A549 (cell line): ENCODE data around the gene RUNDC3A. TPM values are rescaled to one million over a fixed set of nuclear protein-coding genes. Genes with fewer than 3 reads are reported as not detected.

Experiments used
- ATAC-seq, 2 experiments: fragments of 200-7000 bp in 1 of 2; fragments of >200 bp in 1 of 2; cut with Nextera tagmentation in 1 of 2; cut with Tn5 transposase in 1 of 2; 3 replicates each; pipeline versions ENCODE4 v1.8.0 to v1.9.1; 2018 to 2020; ENCODE audit warnings: mild to moderate bottlenecking in 1 of 2, moderate library complexity in 1 of 2
- CTCF ChIA-PET: fragments of 300-600 bp; sonication (Branson Sonifier 250); formaldehyde crosslinking; extraction: SDS; loops from one replicate; lab custom pipeline; 2021; ENCODE audit warnings: antibody characterized with exemption, inconsistent platforms; lab: Yijun Ruan, JAX
- POLR2A ChIA-PET: fragments of 350-600 bp; formaldehyde crosslinking; extraction: SDS; loops from one replicate; lab custom pipeline; 2021; ENCODE audit warnings: antibody characterized with exemption, inconsistent platforms; lab: Yijun Ruan, JAX
- DNase-seq, 2 experiments: peaks; one replicate each; pipeline versions ENCODE4 v3.0.0 to v3.0.0-alpha.2; 2011 to 2016; ENCODE audit warnings: low read depth in 1 of 2, low spot score in 1 of 2
- FAIRE-seq: peaks from 2 replicates; lab custom pipeline; 2011; peaks lifted over from hg19 to GRCh38; lab: Jason Lieb, UNC
- H3K27ac ChIP-seq, 2 experiments: fragments of >200 bp; sonication (Bioruptor Twin); formaldehyde crosslinking; 3 replicates each; pipeline ENCODE4 v1.5.1; 2016 to 2017
- H3K4me1 ChIP-seq: fragments of >200 bp; sonication (Bioruptor Twin); formaldehyde crosslinking; 3 replicates; pipeline ENCODE4 v1.6.1; 2016
- H3K4me2 ChIP-seq: fragments of >200 bp; sonication (Bioruptor Twin); formaldehyde crosslinking; 3 replicates; pipeline ENCODE4 v1.6.1; 2016
- H3K4me3 ChIP-seq: fragments of >200 bp; sonication (Bioruptor Twin); formaldehyde crosslinking; 3 replicates; pipeline ENCODE4 v1.5.1; 2016
- H3K9me3 ChIP-seq: fragments of >200 bp; sonication (Bioruptor Twin); formaldehyde crosslinking; 3 replicates; pipeline ENCODE4 v1.6.1; 2016
- BHLHE40 ChIP-seq: IDR thresholded peaks from 2 replicates; pipeline ENCODE4 v1.6.1; 2012; ENCODE audit warnings: low read depth, low read length, inconsistent platforms
- CBX2 ChIP-seq: fragments of 200-600 bp; sonication (generic); IDR thresholded peaks from 2 replicates; pipeline ENCODE4 v1.6.1; 2016; ENCODE audit warnings: low read depth, mild to moderate bottlenecking, borderline replicate concordance
- CHD2 ChIP-seq: fragments of 150-350 bp; IDR thresholded peaks from 2 replicates; pipeline ENCODE4 v1.6.1; 2014; ENCODE audit warnings: low read length; ENCODE audit not compliant: partially characterized antibody
- CHD4 ChIP-seq: fragments of 200-600 bp; sonication (generic); IDR thresholded peaks from 2 replicates; pipeline ENCODE4 v1.6.1; 2016; ENCODE audit warnings: antibody characterized with exemption, mild to moderate bottlenecking, borderline replicate concordance
- CTCF ChIP-seq: fragments of >200 bp; sonication (Bioruptor Twin); formaldehyde crosslinking; IDR thresholded peaks from 3 replicates; pipeline ENCODE4 v1.5.1; 2016
- EHMT2 ChIP-seq: fragments of 200-600 bp; sonication (generic); IDR thresholded peaks from 2 replicates; pipeline ENCODE4 v1.6.1; 2016; ENCODE audit warnings: antibody characterized with exemption, low read depth, mild to moderate bottlenecking, moderate library complexity
- ELK1 ChIP-seq: fragments of 150-350 bp; IDR thresholded peaks from 2 replicates; pipeline ENCODE4 v1.6.1; 2014; ENCODE audit warnings: low read depth, mild to moderate bottlenecking, low read length
- ESRRA ChIP-seq: fragments of 150-350 bp; IDR thresholded peaks from 2 replicates; pipeline ENCODE4 v1.6.1; 2014; ENCODE audit warnings: mild to moderate bottlenecking, low read length, borderline replicate concordance
- FOSL2 ChIP-seq, 2 experiments: fragments of 450-650 bp in 1 of 2; fragments of >200 bp in 1 of 2; sonication (Bioruptor Twin) in 1 of 2; formaldehyde crosslinking; IDR thresholded peaks; 2 replicates each; pipeline versions ENCODE4 v1.5.0 to v1.6.1; 2016 to 2020; ENCODE audit warnings: mild to moderate bottlenecking in 1 of 2, moderate library complexity in 1 of 2
- GATA3 ChIP-seq: IDR thresholded peaks from 2 replicates; pipeline ENCODE4 v1.6.1; 2012; ENCODE audit warnings: borderline replicate concordance
- HES2 ChIP-seq: fragments of >200 bp; sonication (Bioruptor Twin); formaldehyde crosslinking; IDR thresholded peaks from 2 replicates; pipeline ENCODE4 v1.6.1; 2016
- HOXA7 ChIP-seq: fragments of 250-450 bp; sonication (Bioruptor Pico); IDR thresholded peaks from 2 replicates; pipeline ENCODE4 v1.5.0; 2020; ENCODE audit warnings: mild to moderate bottlenecking, moderate library complexity
- JUN ChIP-seq, 2 experiments: fragments of >200 bp; sonication (Bioruptor Twin); formaldehyde crosslinking; IDR thresholded peaks; 2 replicates in 1 of 2; 3 replicates in 1 of 2; pipeline ENCODE4 v1.6.1; 2016 to 2017
- KDM1A ChIP-seq: fragments of 200-600 bp; sonication (generic); IDR thresholded peaks from 2 replicates; pipeline ENCODE4 v1.6.1; 2016; ENCODE audit warnings: low read depth, mild to moderate bottlenecking
- MAFK ChIP-seq: fragments of 450-650 bp; IDR thresholded peaks from 2 replicates; pipeline ENCODE4 v1.6.1; 2014; ENCODE audit not compliant: partially characterized antibody
- MAZ ChIP-seq: fragments of 150-350 bp; IDR thresholded peaks from 2 replicates; pipeline ENCODE4 v1.6.1; 2014; ENCODE audit warnings: antibody characterized with exemption, low read depth, low read length, borderline replicate concordance
- MYC ChIP-seq: IDR thresholded peaks from 2 replicates; pipeline ENCODE4 v1.6.1; 2012; ENCODE audit warnings: mild to moderate bottlenecking, inconsistent platforms, low read length, improper control_type of control experiment, borderline replicate concordance
- PBX3 ChIP-seq: IDR thresholded peaks from 2 replicates; pipeline ENCODE4 v1.6.1; 2012
- PHF8 ChIP-seq: fragments of 200-600 bp; sonication (generic); IDR thresholded peaks from 2 replicates; pipeline ENCODE4 v1.6.1; 2016; ENCODE audit warnings: low read depth, mild to moderate bottlenecking, antibody characterized with exemption, moderate library complexity, borderline replicate concordance
- POLR2A ChIP-seq: IDR thresholded peaks from 2 replicates; pipeline ENCODE4 v1.6.1; 2012; ENCODE audit warnings: mild to moderate bottlenecking, low read length
- POLR2AphosphoS2 ChIP-seq: conservative IDR thresholded peaks from 2 replicates; pipeline ENCODE4 v1.6.1; 2012; ENCODE audit warnings: low read length, improper control_type of control experiment, inconsistent platforms
- RARB ChIP-seq: fragments of 250-450 bp; sonication (Bioruptor Pico); IDR thresholded peaks from 2 replicates; pipeline ENCODE4 v1.8.0; 2021; ENCODE audit warnings: mild to moderate bottlenecking, moderate library complexity
- REST ChIP-seq: fragments of 200-600 bp; sonication (generic); IDR thresholded peaks from 2 replicates; pipeline ENCODE4 v1.6.1; 2016; ENCODE audit warnings: antibody characterized with exemption, mild to moderate bottlenecking, moderate library complexity
- SREBF2 ChIP-seq: fragments of 450-650 bp; IDR thresholded peaks from 2 replicates; pipeline ENCODE4 v1.6.1; 2014; ENCODE audit warnings: mild to moderate bottlenecking, moderate library complexity
- TFCP2L1 ChIP-seq: fragments of 250-450 bp; sonication (Bioruptor Pico); IDR thresholded peaks from 2 replicates; pipeline ENCODE4 v1.5.0; 2021; ENCODE audit warnings: mild to moderate bottlenecking
- TP53 ChIP-seq: fragments of 250-450 bp; sonication (Bioruptor Pico); IDR thresholded peaks from 2 replicates; pipeline ENCODE4 v1.5.0; 2021; ENCODE audit warnings: mild to moderate bottlenecking, moderate library complexity
- USF2 ChIP-seq: fragments of 450-650 bp; IDR thresholded peaks from 2 replicates; pipeline ENCODE4 v1.6.1; 2014; ENCODE audit warnings: antibody characterized with exemption
- ZC3H11A ChIP-seq: fragments of 450-650 bp; IDR thresholded peaks from 2 replicates; pipeline ENCODE4 v1.6.1; 2014; ENCODE audit warnings: antibody characterized with exemption, mild to moderate bottlenecking
- ZFP36 ChIP-seq: fragments of 450-650 bp; IDR thresholded peaks from 2 replicates; pipeline ENCODE4 v1.6.1; 2014; ENCODE audit warnings: borderline replicate concordance; ENCODE audit not compliant: partially characterized antibody
- ZSCAN20 ChIP-seq: fragments of 250-450 bp; sonication (Bioruptor Pico); IDR thresholded peaks from 2 replicates; pipeline ENCODE4 v1.8.0; 2022; ENCODE audit warnings: mild to moderate bottlenecking, moderate library complexity
- WGBS: methylation state at CpG from one replicate; pipeline ENCODE4 v1.1.6; 2017; ENCODE audit errors: missing lambda C conversion rate; 5-methylcytosine and 5-hydroxymethylcytosine counted together
- polyA plus RNA-seq, 4 experiments: library from polyadenylated mRNA; depleted of rRNA in 3 of 4; stranded (reverse); fragments of >200 nt; fragmentation: RNase III in 1 of 4; extraction: RNeasy Plus Mini Kit Qiagen cat#74134 plus additional on column Dnase treatment in 1 of 4; gene quantifications; 2 replicates in 3 of 4; 3 replicates in 1 of 4; pipeline ENCODE4 v1.2.3, GENCODE V29; 2011 to 2017

RUNDC3A gene
- polyA plus RNA-seq, 2 of the 4 experiments (the other 2 are of a cell fraction), result 0.45 to 0.48 TPM

GRCh38 chr17:44326861-44327444 lies 18.6 kb downstream of the RUNDC3A start:
- H3K4me2 ChIP-seq, result peak overlapping the region; percentile 85
- peak overlapping the region; percentile 93; a peak in 5 of 6 replicates for H3K27ac ChIP-seq
- peak overlapping the region; percentile 98; the same call in 2 of the 3 replicates for H3K4me3 ChIP-seq
- CTCF ChIA-PET, result interaction anchor here (0.5 to 14.1 kb wide), 12 partner anchors 10 to 289 kb away, joined by 3 to 159 read pairs (median 4); no protein-coding TSS in a partner anchor
- ATAC-seq (peak; percentile 70 to 80), FAIRE-seq (no peak), DNase-seq (peak; percentile 99)
- 36% methylated on average over 30 of the region's 31 CpGs for WGBS
- no peaks in the 10 kb centered on the region for H3K9me3 ChIP-seq
- H3K4me1 ChIP-seq, result peaks cover 21% of the 10 kb centered on the region
- POLR2A ChIA-PET, result interaction anchor here (0.6 to 1.3 kb wide), 8 partner anchors 9 to 127 kb away, joined by 3 to 14 read pairs (median 4); partner anchors contain the start of gene GRN
- TF ChIP-seq ZC3H11A (no peak), PHF8 (no peak), CHD4 (peak; percentile 73; the same call in 1 of the 2 replicates), GATA3 (no peak; the same call in 1 of the 2 replicates), EHMT2 (no peak), POLR2AphosphoS2 (no peak), USF2 (peak; percentile 73), TP53 (CRISPR knock-in tag) (no peak), ZSCAN20 (no peak), ESRRA (no peak), CBX2 (no peak), POLR2A (no peak; the same call in 1 of the 2 replicates), PBX3 (peak; percentile 59; the same call in 1 of the 2 replicates), HES2 (no peak), MAFK (no peak), FOSL2 (IDR thresholded peaks at IDR 0.05) (no peak), FOSL2 (CRISPR knock-in tag; IDR thresholded peaks at IDR 0.05) (no peak), KDM1A (peak; percentile 40; the same call in 1 of the 2 replicates), BHLHE40 (peak; percentile 61; the same call in 1 of the 2 replicates), SREBF2 (no peak), HOXA7 (CRISPR knock-in tag) (no peak), MAZ (peak; percentile 84; the same call in 1 of the 2 replicates), TFCP2L1 (CRISPR knock-in tag) (no peak), CTCF (no peak), RARB (CRISPR knock-in tag) (no peak), ELK1 (no peak), JUN (IDR thresholded peaks at IDR 0.05) (peak in 1 of 2 experiments; percentile 87; a peak in 3 of 5 replicates), MYC (peak; percentile 92), ZFP36 (no peak), CHD2 (no peak), REST (no peak)
